GM21381 (cell line): ENCODE measurements around the gene C2CD3.

Experiments
- ATAC-seq: cut with Tn5 transposase; IDR thresholded peaks from one replicate; pipeline ENCODE4 v1.9.1; 2021; ENCODE audit warnings: mild to moderate bottlenecking, moderate library complexity; ENCODE audit not compliant: unreplicated experiment

C2CD3 gene

GRCh38 chr11:74170694-74171629, at the start of gene C2CD3, which contains the start of gene PPME1:
C2CD3 (minus strand) TSS chr11:74171002; CDS start chr11:74170792, 210 bp downstream.
PPME1 (plus strand) TSS chr11:74171289; CDS start chr11:74171422, 133 bp downstream.
- peak; percentile 92 for ATAC-seq

GRCh38 chr11:74220376-74220775, 49.6 kb upstream of the C2CD3 start:
- ATAC-seq = no peak

- no peak for ATAC-seq
Measured at GRCh38 chr11:74212533-74212932, 41.7 kb upstream of the C2CD3 start.

- no peak for ATAC-seq
Measured at GRCh38 chr11:74208507-74208906, 37.7 kb upstream of the C2CD3 start.

- ATAC-seq = no peak
Measured at GRCh38 chr11:74206746-74207145, 35.9 kb upstream of the C2CD3 start.

- ATAC-seq = no peak
Measured at GRCh38 chr11:74205181-74205580, 34.4 kb upstream of the C2CD3 start.

- no peak for ATAC-seq
Measured at GRCh38 chr11:74204701-74205100, 33.9 kb upstream of the C2CD3 start.

GRCh38 chr11:74203966-74204365, 33.2 kb upstream of the C2CD3 start:
- no peak for ATAC-seq

GRCh38 chr11:74196781-74197486, 26.1 kb upstream of the C2CD3 start:
- ATAC-seq = no peak

GRCh38 chr11:74195828-74196227, 25.0 kb upstream of the C2CD3 start:
- ATAC-seq = no peak

- ATAC-seq = no peak
Measured at GRCh38 chr11:74185695-74186094, 14.9 kb upstream of the C2CD3 start.

- no peak for ATAC-seq
Measured at GRCh38 chr11:74185285-74185684, 14.5 kb upstream of the C2CD3 start.

GRCh38 chr11:74182635-74183034, 11.8 kb upstream of the C2CD3 start:
- no peak for ATAC-seq

- ATAC-seq = no peak
Measured at GRCh38 chr11:74179234-74180052, 8.6 kb upstream of the C2CD3 start.

GRCh38 chr11:74175920-74176319, 5.1 kb upstream of the C2CD3 start:
- ATAC-seq = no peak

- no peak for ATAC-seq
Measured at GRCh38 chr11:74171997-74172396, 1.2 kb upstream of the C2CD3 start.

GRCh38 chr11:74171630-74171968, 797 bp upstream of the C2CD3 start:
- ATAC-seq = no peak

GRCh38 chr11:74169738-74170458, 904 bp downstream of the C2CD3 start:
- no peak for ATAC-seq

- no peak for ATAC-seq
Measured at GRCh38 chr11:74168838-74169237, 2.0 kb downstream of the C2CD3 start.

- ATAC-seq = no peak
Measured at GRCh38 chr11:74162681-74163467, 7.9 kb downstream of the C2CD3 start.
